HG03354 (cell line): Measurements from ENCODE around the gene PCDHGA1.
"Not testable (repeated sequence)": the region's sequence is repeated elsewhere in the genome, so short reads cannot be mapped to it uniquely, and the experiment has no call there.

Experiments used
- ATAC-seq: cut with Tn5 transposase; IDR thresholded peaks from one replicate; pipeline ENCODE4 v1.9.1; 2021; ENCODE audit warnings: mild to moderate bottlenecking; ENCODE audit not compliant: unreplicated experiment, poor library complexity, severe bottlenecking

The PCDHGA1 gene

GRCh38 chr5:141403387-141403786 lies 73.1 kb downstream of the PCDHGA1 start:
- ATAC-seq: no peak

- ATAC-seq: peak; percentile 81
Observed at GRCh38 chr5:141407790-141408505, 77.6 kb downstream of the PCDHGA1 start, which contains the start of gene PCDHGB6. PCDHGB6 (plus strand) TSS chr5:141408021; CDS start chr5:141408203, 182 bp downstream.

GRCh38 chr5:141409598-141410306 lies 79.4 kb downstream of the PCDHGA1 start:
- ATAC-seq: no peak

GRCh38 chr5:141411575-141411974 lies 81.3 kb downstream of the PCDHGA1 start:
- ATAC-seq: no peak

- ATAC-seq: peak; percentile 81
Observed at GRCh38 chr5:141412854-141413539, 82.7 kb downstream of the PCDHGA1 start, which contains the start of gene PCDHGA10. PCDHGA10 (plus strand) TSS chr5:141412987; CDS start chr5:141413176, 189 bp downstream.

GRCh38 chr5:141413540-141414069 lies 83.3 kb downstream of the PCDHGA1 start:
- ATAC-seq: no peak

GRCh38 chr5:141414548-141415274 lies 84.4 kb downstream of the PCDHGA1 start:
- ATAC-seq: not testable (repeated sequence)

GRCh38 chr5:141415275-141415618 lies 84.9 kb downstream of the PCDHGA1 start:
- not testable (repeated sequence) for ATAC-seq

- peak; percentile 79 for ATAC-seq
Observed at GRCh38 chr5:141417494-141418172, 87.3 kb downstream of the PCDHGA1 start, which contains the start of gene PCDHGB7. PCDHGB7 (plus strand) TSS chr5:141417677; CDS start chr5:141417860, 183 bp downstream.

GRCh38 chr5:141419074-141419880 lies 89.0 kb downstream of the PCDHGA1 start:
- no peak for ATAC-seq

- ATAC-seq: peak; percentile 53
Observed at GRCh38 chr5:141420855-141421488, 90.7 kb downstream of the PCDHGA1 start, which contains the start of gene PCDHGA11. PCDHGA11 (plus strand) TSS chr5:141421051; CDS start chr5:141421228, 177 bp downstream.

- no peak for ATAC-seq
Observed at GRCh38 chr5:141421489-141421855, 91.2 kb downstream of the PCDHGA1 start.

GRCh38 chr5:141422742-141423291 lies 92.5 kb downstream of the PCDHGA1 start:
- ATAC-seq: no peak

GRCh38 chr5:141427783-141428426 lies 97.6 kb downstream of the PCDHGA1 start:
- no peak for ATAC-seq

- ATAC-seq: peak; percentile 85
Observed at GRCh38 chr5:141430332-141431113, 100.2 kb downstream of the PCDHGA1 start, which contains the start of gene PCDHGA12. PCDHGA12 (plus strand) TSS chr5:141430507; CDS start chr5:141430760, 253 bp downstream.

- ATAC-seq: peak; percentile 55
Observed at GRCh38 chr5:141431286-141431685, 101.0 kb downstream of the PCDHGA1 start.
